ENCODE measurements around the gene SKI. TPM values are rescaled to one million over a fixed set of nuclear protein-coding genes. Genes with fewer than 3 reads are reported as not detected.

The SKI gene
- total and polyA plus RNA-seq, 9 of the 15 experiments (the other 6 are each of a cell fraction or from before 2014, with no cell fraction given): 0.10 to 60.5 (median 4.6) TPM

- TF ChIP-seq NR4A1 (CRISPR knock-in tag; IDR thresholded peaks at IDR 0.05) (no peak), NR4A1 (tag; IDR thresholded peaks at IDR 0.05) (no peak), GATAD2A (IDR thresholded peaks at IDR 0.05) (no peak), FOS (IDR thresholded peaks at IDR 0.05; ENCODE audit: extremely low read depth, insufficient read length) (peak; percentile 89), ARID2 (IDR thresholded peaks at IDR 0.05) (no peak), IRF9 (tag; IDR thresholded peaks at IDR 0.05) (no peak), E2F6 (IDR thresholded peaks at IDR 0.05; ENCODE audit: borderline replicate concordance in 1 of 2, extremely low read depth in 1 of 2, insufficient read depth in 1 of 2, insufficient read length in 1 of 2, low read depth in 1 of 2, low read length in 1 of 2, poor library complexity in 1 of 2, severe bottlenecking in 1 of 2) (peak in 1 of 2 experiments; percentile 16), MBD1 (CRISPR knock-in tag; IDR thresholded peaks at IDR 0.05) (no peak), SRSF1 (IDR thresholded peaks at IDR 0.05; ENCODE audit: low read depth, low read length) (no peak), ZBTB40 (IDR thresholded peaks at IDR 0.05) (peak; percentile 46; the same call in 1 of the 2 replicates), ZBTB40 (CRISPR knock-in tag; IDR thresholded peaks at IDR 0.05) (no peak), CCNT2 (IDR thresholded peaks at IDR 0.05; ENCODE audit: borderline replicate concordance, extremely low read depth, insufficient read length, low read depth, low read length) (peak; percentile 84), BCL6 (CRISPR knock-in tag; IDR thresholded peaks at IDR 0.05) (no peak)
Observed at GRCh38 chr1:2180297-2181245, 47.5 kb upstream of the SKI start (continued).

Data from K562 (cell line).